Measurements from ENCODE around the gene CHD6. TPM values are rescaled to one million over a fixed set of nuclear protein-coding genes. Genes with fewer than 3 reads are reported as not detected.
A peak's percentile ranks its signal among the peaks of the same experiment; 100 is the strongest.

CHD6 gene
- total RNA-seq, 6 donors from 2014 or later, result 25.4 to 62.9 (median 35.3) TPM

GRCh38 chr20:41575412-41575811, 42.8 kb downstream of the CHD6 start:
- no peak overlapping the region for H3K27ac ChIP-seq
- 95 to 97% methylated on average over 3 of the region's 3 CpGs for WGBS, 2 donors
- H3K36me3 ChIP-seq, result no peaks in the 10 kb centered on the region
- no peak for ATAC-seq (ENCODE audit: low FRiP score in 2 of 2)
- H3K27me3 ChIP-seq, result no peaks in the 10 kb centered on the region
- TF ChIP-seq POLR2AphosphoS5 (IDR thresholded peaks at IDR 0.05), result no peak
- TF ChIP-seq CTCF (IDR thresholded peaks at IDR 0.05), result no peak
- TF ChIP-seq POLR2A (IDR thresholded peaks at IDR 0.05), result no peak
- no peak for TF ChIP-seq EP300 (IDR thresholded peaks at IDR 0.05)
- no peaks in the 10 kb centered on the region for H3K9me3 ChIP-seq
- no peak for DNase-seq
- no peak overlapping the region for H3K4me3 ChIP-seq
- H3K4me1 ChIP-seq, result peaks cover 0 to 32% (median 23%) of the 10 kb centered on the region in 4 donors

GRCh38 chr20:41574802-41575389, 43.3 kb downstream of the CHD6 start:
- no peaks in the 10 kb centered on the region for H3K9me3 ChIP-seq
- H3K27ac ChIP-seq, result no peak overlapping the region
- no peak for ATAC-seq (ENCODE audit: low FRiP score in 2 of 2)
- no peaks in the 10 kb centered on the region for H3K36me3 ChIP-seq
- no peak overlapping the region for H3K4me3 ChIP-seq
- DNase-seq, result no peak
- no peak for TF ChIP-seq POLR2A (IDR thresholded peaks at IDR 0.05)
- TF ChIP-seq CTCF (IDR thresholded peaks at IDR 0.05), result no peak
- no peak for TF ChIP-seq EP300 (IDR thresholded peaks at IDR 0.05)
- no peak for TF ChIP-seq POLR2AphosphoS5 (IDR thresholded peaks at IDR 0.05)
- peaks cover 0 to 32% (median 23%) of the 10 kb centered on the region in 4 donors for H3K4me1 ChIP-seq
- no peaks in the 10 kb centered on the region for H3K27me3 ChIP-seq
- 94% methylated on average over 7 of the region's 7 CpGs for WGBS, 2 donors

- TF ChIP-seq EP300 (IDR thresholded peaks at IDR 0.05), result no peak
- no peak for TF ChIP-seq POLR2A (IDR thresholded peaks at IDR 0.05)
- TF ChIP-seq CTCF (IDR thresholded peaks at IDR 0.05), result no peak
- no peak for TF ChIP-seq POLR2AphosphoS5 (IDR thresholded peaks at IDR 0.05)
- peaks cover 0 to 32% (median 21%) of the 10 kb centered on the region in 4 donors for H3K4me1 ChIP-seq
- DNase-seq (no peak), ATAC-seq (ENCODE audit: low FRiP score in 2 of 2) (no peak)
- H3K9me3 ChIP-seq, result no peaks in the 10 kb centered on the region
- no peaks in the 10 kb centered on the region for H3K36me3 ChIP-seq
- 42 to 45% methylated on average over 2 of the region's 2 CpGs for WGBS, 2 donors
- no peaks in the 10 kb centered on the region for H3K27me3 ChIP-seq
- no peak overlapping the region for H3K27ac ChIP-seq
- H3K4me3 ChIP-seq, result no peak overlapping the region
Measured at GRCh38 chr20:41573955-41574354, 44.2 kb downstream of the CHD6 start.

- Histone ChIP-seq H3K27me3 (no peaks in the 10 kb centered on the region), H3K36me3 (no peaks in the 10 kb centered on the region), H3K9me3 (no peaks in the 10 kb centered on the region), H3K4me1 (peaks cover 0 to 25% (median 19%) of the 10 kb centered on the region in 4 donors), H3K4me3 (no peak overlapping the region), H3K27ac (no peak overlapping the region)
- ATAC-seq (ENCODE audit: low FRiP score in 2 of 2), result peak in 1 of 2 donors; percentile 19
- WGBS, 2 donors, result 81 to 84% methylated on average over 2 to 3 of the region's 3 CpGs
- TF ChIP-seq POLR2A (IDR thresholded peaks at IDR 0.05), result no peak
- no peak for TF ChIP-seq POLR2AphosphoS5 (IDR thresholded peaks at IDR 0.05)
- TF ChIP-seq CTCF (IDR thresholded peaks at IDR 0.05), result peak in 1 of 6 experiments; percentile 9
- DNase-seq, result no peak
Measured at GRCh38 chr20:41572010-41572572, 46.1 kb downstream of the CHD6 start.

GRCh38 chr20:41571006-41571405, 47.2 kb downstream of the CHD6 start:
- Histone ChIP-seq H3K27me3 (no peaks in the 10 kb centered on the region), H3K4me3 (no peak overlapping the region), H3K4me1 (peaks cover 0 to 21% (median 13%) of the 10 kb centered on the region in 4 donors), H3K27ac (no peak overlapping the region), H3K9me3 (no peaks in the 10 kb centered on the region), H3K36me3 (no peaks in the 10 kb centered on the region)
- ATAC-seq (ENCODE audit: low FRiP score in 2 of 2) (no peak), DNase-seq (no peak)
- WGBS, 2 donors, result 73 to 78% methylated on average over 2 of the region's 2 CpGs
- TF ChIP-seq POLR2AphosphoS5 (IDR thresholded peaks at IDR 0.05) (no peak), CTCF (IDR thresholded peaks at IDR 0.05) (no peak), EP300 (IDR thresholded peaks at IDR 0.05) (no peak), POLR2A (IDR thresholded peaks at IDR 0.05) (no peak)

Data from upper lobe of left lung (tissue), 6 donors.